SK-N-DZ (cell line): ENCODE data around the gene HMGN1.

Experiments
- DNase-seq: peaks from one replicate; pipeline ENCODE4 v3.0.0-alpha.2; 2015; ENCODE audit warnings: low spot score

Gene HMGN1

GRCh38 chr21:39334611-39335010, 14.3 kb downstream of the HMGN1 start:
- DNase-seq, result no peak

GRCh38 chr21:39332175-39332574, 16.7 kb downstream of the HMGN1 start:
- no peak for DNase-seq

- no peak for DNase-seq
Observed at GRCh38 chr21:39330001-39330400, 18.9 kb downstream of the HMGN1 start.

GRCh38 chr21:39327727-39328126, 21.2 kb downstream of the HMGN1 start:
- DNase-seq, result no peak

- DNase-seq, result no peak
Observed at GRCh38 chr21:39326607-39327307, 22.1 kb downstream of the HMGN1 start.

- no peak for DNase-seq
Observed at GRCh38 chr21:39325458-39325857, 23.4 kb downstream of the HMGN1 start.

GRCh38 chr21:39321424-39321823, 27.5 kb downstream of the HMGN1 start:
- DNase-seq, result no peak

- no peak for DNase-seq
Observed at GRCh38 chr21:39319814-39320332, 29.0 kb downstream of the HMGN1 start.

- DNase-seq, result no peak
Observed at GRCh38 chr21:39319251-39319756, 29.6 kb downstream of the HMGN1 start.

- DNase-seq, result no peak
Observed at GRCh38 chr21:39318091-39318959, 30.6 kb downstream of the HMGN1 start.

- no peak for DNase-seq
Observed at GRCh38 chr21:39317134-39318090, 31.5 kb downstream of the HMGN1 start.

- no peak for DNase-seq
Observed at GRCh38 chr21:39316729-39317128, 32.2 kb downstream of the HMGN1 start.

GRCh38 chr21:39315603-39316445, 33.1 kb downstream of the HMGN1 start:
- no peak for DNase-seq

GRCh38 chr21:39314143-39315027, 34.5 kb downstream of the HMGN1 start:
- DNase-seq, result peak; percentile 27

- DNase-seq, result peak; percentile 88
Observed at GRCh38 chr21:39313571-39314142, 35.2 kb downstream of the HMGN1 start, which contains the start of gene BRWD1. Gene BRWD1 (minus strand): TSS chr21:39313632. CDS start chr21:39313491, 141 bp downstream.

- peak; percentile 15 for DNase-seq
Observed at GRCh38 chr21:39313042-39313570, 35.8 kb downstream of the HMGN1 start.

- DNase-seq, result peak; percentile 84
Observed at GRCh38 chr21:39312112-39313041, 36.5 kb downstream of the HMGN1 start.
